ENCODE data around the gene SLC30A7.
"Not testable (repeated sequence)": the region's sequence is repeated elsewhere in the genome, so short reads cannot be mapped to it uniquely, and the experiment has no call there.

The SLC30A7 gene

DNA sequence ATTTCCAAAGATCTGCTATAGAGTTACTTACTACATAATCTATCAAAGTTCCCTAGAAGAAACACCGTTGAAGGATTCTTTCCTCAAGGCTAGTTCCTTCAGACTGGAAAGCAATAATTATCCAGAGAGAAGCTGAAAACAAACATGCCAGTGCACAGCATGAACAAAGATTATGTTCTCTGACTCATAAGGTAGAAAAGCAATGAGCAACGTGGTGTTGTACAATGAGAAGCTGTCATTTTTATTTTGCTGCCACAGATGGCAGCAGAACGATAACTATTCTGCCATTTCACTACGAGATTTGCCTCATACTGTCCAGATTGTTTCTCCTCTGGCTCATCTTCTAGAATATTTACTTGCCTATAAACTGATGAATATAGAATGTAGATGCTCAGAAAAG lies 11.9 kb upstream of the SLC30A7 start:
- no peaks in the 10 kb centered on the region for H3K27me3 ChIP-seq (ENCODE audit: insufficient read depth, poor library complexity, severe bottlenecking)
- TF ChIP-seq, protein P1, sequence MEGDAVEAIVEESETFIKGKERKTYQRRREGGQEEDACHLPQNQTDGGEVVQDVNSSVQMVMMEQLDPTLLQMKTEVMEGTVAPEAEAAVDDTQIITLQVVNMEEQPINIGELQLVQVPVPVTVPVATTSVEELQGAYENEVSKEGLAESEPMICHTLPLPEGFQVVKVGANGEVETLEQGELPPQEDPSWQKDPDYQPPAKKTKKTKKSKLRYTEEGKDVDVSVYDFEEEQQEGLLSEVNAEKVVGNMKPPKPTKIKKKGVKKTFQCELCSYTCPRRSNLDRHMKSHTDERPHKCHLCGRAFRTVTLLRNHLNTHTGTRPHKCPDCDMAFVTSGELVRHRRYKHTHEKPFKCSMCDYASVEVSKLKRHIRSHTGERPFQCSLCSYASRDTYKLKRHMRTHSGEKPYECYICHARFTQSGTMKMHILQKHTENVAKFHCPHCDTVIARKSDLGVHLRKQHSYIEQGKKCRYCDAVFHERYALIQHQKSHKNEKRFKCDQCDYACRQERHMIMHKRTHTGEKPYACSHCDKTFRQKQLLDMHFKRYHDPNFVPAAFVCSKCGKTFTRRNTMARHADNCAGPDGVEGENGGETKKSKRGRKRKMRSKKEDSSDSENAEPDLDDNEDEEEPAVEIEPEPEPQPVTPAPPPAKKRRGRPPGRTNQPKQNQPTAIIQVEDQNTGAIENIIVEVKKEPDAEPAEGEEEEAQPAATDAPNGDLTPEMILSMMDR (IDR thresholded peaks at IDR 0.05; ENCODE audit: insufficient read depth, low read length), result no peak
- TF ChIP-seq GABPA (IDR thresholded peaks at IDR 0.05; ENCODE audit: low read depth) (no peak), POLR2AphosphoS5 (IDR thresholded peaks at IDR 0.05; ENCODE audit: low read depth) (no peak), SPI1 (IDR thresholded peaks at IDR 0.05; ENCODE audit: borderline replicate concordance, low read depth) (no peak)
- TF ChIP-seq, protein P2, sequence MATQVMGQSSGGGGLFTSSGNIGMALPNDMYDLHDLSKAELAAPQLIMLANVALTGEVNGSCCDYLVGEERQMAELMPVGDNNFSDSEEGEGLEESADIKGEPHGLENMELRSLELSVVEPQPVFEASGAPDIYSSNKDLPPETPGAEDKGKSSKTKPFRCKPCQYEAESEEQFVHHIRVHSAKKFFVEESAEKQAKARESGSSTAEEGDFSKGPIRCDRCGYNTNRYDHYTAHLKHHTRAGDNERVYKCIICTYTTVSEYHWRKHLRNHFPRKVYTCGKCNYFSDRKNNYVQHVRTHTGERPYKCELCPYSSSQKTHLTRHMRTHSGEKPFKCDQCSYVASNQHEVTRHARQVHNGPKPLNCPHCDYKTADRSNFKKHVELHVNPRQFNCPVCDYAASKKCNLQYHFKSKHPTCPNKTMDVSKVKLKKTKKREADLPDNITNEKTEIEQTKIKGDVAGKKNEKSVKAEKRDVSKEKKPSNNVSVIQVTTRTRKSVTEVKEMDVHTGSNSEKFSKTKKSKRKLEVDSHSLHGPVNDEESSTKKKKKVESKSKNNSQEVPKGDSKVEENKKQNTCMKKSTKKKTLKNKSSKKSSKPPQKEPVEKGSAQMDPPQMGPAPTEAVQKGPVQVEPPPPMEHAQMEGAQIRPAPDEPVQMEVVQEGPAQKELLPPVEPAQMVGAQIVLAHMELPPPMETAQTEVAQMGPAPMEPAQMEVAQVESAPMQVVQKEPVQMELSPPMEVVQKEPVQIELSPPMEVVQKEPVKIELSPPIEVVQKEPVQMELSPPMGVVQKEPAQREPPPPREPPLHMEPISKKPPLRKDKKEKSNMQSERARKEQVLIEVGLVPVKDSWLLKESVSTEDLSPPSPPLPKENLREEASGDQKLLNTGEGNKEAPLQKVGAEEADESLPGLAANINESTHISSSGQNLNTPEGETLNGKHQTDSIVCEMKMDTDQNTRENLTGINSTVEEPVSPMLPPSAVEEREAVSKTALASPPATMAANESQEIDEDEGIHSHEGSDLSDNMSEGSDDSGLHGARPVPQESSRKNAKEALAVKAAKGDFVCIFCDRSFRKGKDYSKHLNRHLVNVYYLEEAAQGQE (IDR thresholded peaks at IDR 0.05; ENCODE audit: insufficient replicate concordance, low read depth), result no peak
- DNase-seq (ENCODE audit: low read depth in 1 of 2, low spot score in 1 of 2), result no peak
- H3K27ac ChIP-seq (replicated peaks), result no peak overlapping the region
- no peak overlapping the region for H3K4me3 ChIP-seq (replicated peaks; ENCODE audit: insufficient read depth, low read length)

DNA sequence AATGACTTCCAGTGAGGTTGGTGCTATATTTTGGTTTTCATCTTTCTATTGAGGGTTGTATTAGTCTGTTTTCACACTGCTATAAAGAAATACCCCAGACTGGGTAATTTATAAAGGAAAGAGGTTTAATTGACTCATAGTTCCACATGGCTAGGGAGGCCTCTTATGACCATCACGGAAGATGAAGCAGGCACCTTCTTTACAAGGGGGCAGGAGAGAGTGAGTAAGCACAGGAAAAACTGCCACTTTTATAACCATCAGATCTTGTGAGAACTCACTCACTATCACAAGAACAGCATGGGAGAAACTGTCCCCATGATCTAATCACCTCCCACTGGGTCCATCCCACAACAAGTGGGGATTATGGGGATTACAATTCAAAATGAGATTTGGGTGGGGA lies 6.9 kb upstream of the SLC30A7 start:
- not testable (repeated sequence) for H3K27ac ChIP-seq (replicated peaks); DNase-seq (ENCODE audit: low read depth in 1 of 2, low spot score in 1 of 2); H3K4me3 ChIP-seq (replicated peaks; ENCODE audit: insufficient read depth, low read length); H3K27me3 ChIP-seq (ENCODE audit: insufficient read depth, poor library complexity, severe bottlenecking)

DNA sequence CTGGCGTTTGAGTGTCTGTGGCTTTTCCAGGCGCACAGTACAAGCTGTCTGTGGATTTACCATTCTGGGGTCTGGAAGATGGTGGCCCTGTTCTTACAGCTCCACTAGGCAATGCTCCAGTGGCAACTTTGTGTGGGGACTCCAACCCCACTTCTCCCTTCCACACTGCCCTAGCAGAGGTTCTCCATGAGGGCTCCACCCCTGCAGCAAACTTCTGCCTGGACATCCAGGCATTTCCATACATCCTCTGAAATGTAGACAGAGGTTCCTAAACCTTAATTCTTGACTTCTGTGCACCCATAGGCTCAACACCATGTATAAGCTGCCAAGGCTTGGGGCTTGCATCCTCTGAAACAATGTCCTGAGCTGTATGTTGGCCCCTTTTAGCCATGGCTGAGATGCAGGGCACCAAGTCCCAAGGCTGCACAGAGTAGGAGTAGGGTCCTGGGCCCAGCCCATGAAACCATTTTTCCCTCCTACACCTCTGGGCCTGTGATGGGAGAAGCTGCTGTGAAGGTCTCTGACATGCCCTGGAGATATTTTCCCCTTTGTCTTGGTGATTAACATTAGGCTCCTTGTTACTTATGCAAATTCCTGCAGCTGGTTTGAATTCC lies 5.9 kb upstream of the SLC30A7 start:
- H3K27me3 ChIP-seq (ENCODE audit: insufficient read depth, poor library complexity, severe bottlenecking); H3K4me3 ChIP-seq (replicated peaks; ENCODE audit: insufficient read depth, low read length); H3K27ac ChIP-seq (replicated peaks); DNase-seq (ENCODE audit: low read depth in 1 of 2, low spot score in 1 of 2): not testable (repeated sequence)

DNA sequence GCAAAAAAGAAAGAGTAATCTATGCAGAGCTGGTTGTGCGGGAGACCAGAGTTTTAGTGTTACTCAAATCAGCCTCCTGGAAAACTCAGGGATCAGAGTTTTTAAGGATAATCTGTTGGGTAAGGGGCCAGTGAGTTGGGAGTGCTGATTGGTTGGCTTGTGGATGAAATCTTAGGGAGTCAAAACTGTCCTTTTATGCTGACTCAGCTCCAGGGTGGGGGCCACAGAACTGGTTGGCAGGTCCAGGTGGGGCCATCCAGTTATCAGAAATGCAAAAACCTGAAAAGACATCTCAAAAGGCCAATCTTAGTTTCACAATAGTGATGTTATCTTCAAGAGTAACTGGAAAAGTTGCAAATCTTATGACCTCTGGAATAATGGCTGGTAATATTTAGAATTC lies 4.5 kb upstream of the SLC30A7 start:
- Histone ChIP-seq H3K4me3 (replicated peaks; ENCODE audit: insufficient read depth, low read length) (no peak overlapping the region), H3K27ac (replicated peaks) (no peak overlapping the region), H3K27me3 (ENCODE audit: insufficient read depth, poor library complexity, severe bottlenecking) (no peaks in the 10 kb centered on the region)
- no peak for TF ChIP-seq POLR2AphosphoS5 (IDR thresholded peaks at IDR 0.05; ENCODE audit: low read depth)
- no peak for TF ChIP-seq GABPA (IDR thresholded peaks at IDR 0.05; ENCODE audit: low read depth)
- TF ChIP-seq, protein P2 (IDR thresholded peaks at IDR 0.05; ENCODE audit: insufficient replicate concordance, low read depth), result no peak
- no peak for TF ChIP-seq SPI1 (IDR thresholded peaks at IDR 0.05; ENCODE audit: borderline replicate concordance, low read depth)
- TF ChIP-seq, protein P1 (IDR thresholded peaks at IDR 0.05; ENCODE audit: insufficient read depth, low read length), result no peak
- DNase-seq (ENCODE audit: low read depth in 1 of 2, low spot score in 1 of 2), result no peak

DNA sequence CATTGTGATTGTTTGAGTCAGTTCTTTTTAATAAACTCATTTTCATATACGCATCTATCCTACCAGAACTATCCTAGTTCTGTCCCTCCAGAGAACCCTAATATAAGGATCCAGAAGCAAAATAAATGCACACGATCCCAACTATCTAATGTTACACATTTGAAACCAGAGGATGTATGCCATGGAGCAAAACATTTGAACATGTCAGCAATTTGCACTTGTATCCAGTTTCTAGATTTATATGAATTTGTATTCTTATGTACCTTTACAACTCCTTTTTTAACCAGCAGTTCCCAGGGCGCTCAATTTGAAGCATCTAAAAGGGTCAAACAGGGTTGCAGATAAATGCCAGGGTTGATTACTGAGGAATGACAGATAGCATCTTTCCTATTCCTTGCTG lies 3.3 kb upstream of the SLC30A7 start:
- TF ChIP-seq, protein P2 (IDR thresholded peaks at IDR 0.05; ENCODE audit: insufficient replicate concordance, low read depth), result no peak
- no peak for TF ChIP-seq SPI1 (IDR thresholded peaks at IDR 0.05; ENCODE audit: borderline replicate concordance, low read depth)
- TF ChIP-seq, protein P1 (IDR thresholded peaks at IDR 0.05; ENCODE audit: insufficient read depth, low read length), result no peak
- TF ChIP-seq POLR2AphosphoS5 (IDR thresholded peaks at IDR 0.05; ENCODE audit: low read depth), result no peak
- no peak for DNase-seq (ENCODE audit: low read depth in 1 of 2, low spot score in 1 of 2)
- Histone ChIP-seq H3K27ac (replicated peaks) (no peak overlapping the region), H3K27me3 (ENCODE audit: insufficient read depth, poor library complexity, severe bottlenecking) (no peaks in the 10 kb centered on the region), H3K4me3 (replicated peaks; ENCODE audit: insufficient read depth, low read length) (no peak overlapping the region)
